PFSK-1 (cell line): ENCODE measurements around the gene WDR33.

ENCODE experiments used
- POLR2AphosphoS5 ChIP-seq: IDR thresholded peaks from 2 replicates; pipeline ENCODE4 v1.6.1; 2012; ENCODE audit warnings: low read depth, mild to moderate bottlenecking, control low read depth, low read length, moderate library complexity
- SIN3A ChIP-seq: IDR thresholded peaks from 2 replicates; pipeline ENCODE4 v1.6.1; 2012; ENCODE audit warnings: mild to moderate bottlenecking, low read length, moderate library complexity, borderline replicate concordance; ENCODE audit not compliant: insufficient read depth
- TAF1 ChIP-seq: IDR thresholded peaks from 2 replicates; pipeline ENCODE4 v1.6.1; 2012; ENCODE audit warnings: low read length, control low read depth, borderline replicate concordance; ENCODE audit not compliant: insufficient read depth
- TF ChIP-seq, protein P1 (sequence below), 2 experiments: IDR thresholded peaks; 2 replicates each; pipeline versions ENCODE4 v1.6.1 to v1.8.0; 2011 to 2012; ENCODE audit warnings: low read depth in 2 of 2, low read length in 2 of 2, control low read depth in 1 of 2, inconsistent platforms in 1 of 2, mild to moderate bottlenecking in 1 of 2, moderate library complexity in 1 of 2; ENCODE audit not compliant: insufficient read depth in 1 of 2

DNA sequence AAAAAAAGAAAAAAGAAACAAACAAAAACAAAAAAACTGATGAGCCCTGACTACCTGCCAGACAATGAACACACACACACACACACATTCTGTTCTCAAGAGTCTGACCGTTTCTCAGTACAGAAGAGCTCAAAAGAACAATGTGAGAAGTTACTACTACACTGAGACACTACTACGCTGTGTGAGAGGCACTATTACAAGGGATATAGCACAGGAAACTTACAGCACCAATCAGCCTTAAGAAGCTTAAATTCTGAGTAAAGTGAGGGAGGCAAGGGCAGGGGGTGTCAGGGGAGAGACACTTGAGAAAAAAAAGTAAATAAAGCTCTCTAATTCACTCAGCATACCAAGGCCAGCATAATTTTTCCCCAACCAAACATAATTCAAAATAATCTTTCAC, 32.5 kb downstream of the WDR33 start:
- TF ChIP-seq SIN3A (no peak), POLR2AphosphoS5 (no peak), TAF1 (no peak)
- TF ChIP-seq, protein P1, sequence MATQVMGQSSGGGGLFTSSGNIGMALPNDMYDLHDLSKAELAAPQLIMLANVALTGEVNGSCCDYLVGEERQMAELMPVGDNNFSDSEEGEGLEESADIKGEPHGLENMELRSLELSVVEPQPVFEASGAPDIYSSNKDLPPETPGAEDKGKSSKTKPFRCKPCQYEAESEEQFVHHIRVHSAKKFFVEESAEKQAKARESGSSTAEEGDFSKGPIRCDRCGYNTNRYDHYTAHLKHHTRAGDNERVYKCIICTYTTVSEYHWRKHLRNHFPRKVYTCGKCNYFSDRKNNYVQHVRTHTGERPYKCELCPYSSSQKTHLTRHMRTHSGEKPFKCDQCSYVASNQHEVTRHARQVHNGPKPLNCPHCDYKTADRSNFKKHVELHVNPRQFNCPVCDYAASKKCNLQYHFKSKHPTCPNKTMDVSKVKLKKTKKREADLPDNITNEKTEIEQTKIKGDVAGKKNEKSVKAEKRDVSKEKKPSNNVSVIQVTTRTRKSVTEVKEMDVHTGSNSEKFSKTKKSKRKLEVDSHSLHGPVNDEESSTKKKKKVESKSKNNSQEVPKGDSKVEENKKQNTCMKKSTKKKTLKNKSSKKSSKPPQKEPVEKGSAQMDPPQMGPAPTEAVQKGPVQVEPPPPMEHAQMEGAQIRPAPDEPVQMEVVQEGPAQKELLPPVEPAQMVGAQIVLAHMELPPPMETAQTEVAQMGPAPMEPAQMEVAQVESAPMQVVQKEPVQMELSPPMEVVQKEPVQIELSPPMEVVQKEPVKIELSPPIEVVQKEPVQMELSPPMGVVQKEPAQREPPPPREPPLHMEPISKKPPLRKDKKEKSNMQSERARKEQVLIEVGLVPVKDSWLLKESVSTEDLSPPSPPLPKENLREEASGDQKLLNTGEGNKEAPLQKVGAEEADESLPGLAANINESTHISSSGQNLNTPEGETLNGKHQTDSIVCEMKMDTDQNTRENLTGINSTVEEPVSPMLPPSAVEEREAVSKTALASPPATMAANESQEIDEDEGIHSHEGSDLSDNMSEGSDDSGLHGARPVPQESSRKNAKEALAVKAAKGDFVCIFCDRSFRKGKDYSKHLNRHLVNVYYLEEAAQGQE (IDR thresholded peaks at IDR 0.05; ENCODE audit: insufficient read depth in 1 of 2, low read depth in 2 of 2, low read length in 2 of 2), result no peak
